HEK293 (cell line): Measurements from ENCODE around the gene KRTAP3-3.

Experiments used
- CTCF ChIA-PET: fragments of 350-600 bp; formaldehyde crosslinking; extraction: SDS; loops from one replicate; lab custom pipeline; 2021; ENCODE audit warnings: antibody characterized with exemption; lab: Yijun Ruan, JAX
- POLR2A ChIA-PET: fragments of 300-600 bp; formaldehyde crosslinking; extraction: SDS; loops from one replicate; lab custom pipeline; 2020; ENCODE audit warnings: antibody characterized with exemption, inconsistent platforms; lab: Yijun Ruan, JAX
- H3K27ac ChIP-seq: fragments of 200-500 bp; sonication (Bioruptor generic); 2 replicates; pipeline ENCODE4 v1.5.1; 2014; ENCODE audit warnings: low read depth, low read length, control low read depth, inconsistent platforms; ENCODE audit errors: extremely low read depth
- H3K36me3 ChIP-seq, 2 experiments: fragments of 200-500 bp in 1 of 2; sonication (Bioruptor generic) in 1 of 2; 1 replicate in 1 of 2; 2 replicates in 1 of 2; pipeline ENCODE4 v1.5.1; 2014 to 2017; ENCODE audit warnings: inconsistent platforms in 2 of 2, low read length in 2 of 2; ENCODE audit not compliant: control insufficient read depth in 2 of 2, insufficient read depth in 1 of 2
- H3K4me1 ChIP-seq: fragments of 200-500 bp; sonication (Bioruptor generic); 2 replicates; pipeline ENCODE4 v1.5.1; 2014; ENCODE audit warnings: mild to moderate bottlenecking, low read length, inconsistent platforms; ENCODE audit not compliant: control insufficient read depth, insufficient read depth
- H3K4me3 ChIP-seq: 2 replicates; pipeline ENCODE4 v1.5.1; 2011; ENCODE audit warnings: low read depth, mild to moderate bottlenecking, control low read depth, low read length, moderate library complexity
- H3K9me3 ChIP-seq: fragments of 200-500 bp; sonication (Bioruptor generic); 2 replicates; pipeline ENCODE4 v1.5.1; 2014; ENCODE audit warnings: low read depth, low read length, inconsistent platforms; ENCODE audit not compliant: control insufficient read depth, insufficient read depth
- GLIS2 ChIP-seq: fragments of 450-650 bp; formaldehyde crosslinking; IDR thresholded peaks from 2 replicates; pipeline ENCODE4 v1.5.1; 2016; ENCODE audit warnings: missing biosample characterization, missing genetic modification characterization
- IKZF3 ChIP-seq: fragments of 450-650 bp; IDR thresholded peaks from 2 replicates; pipeline ENCODE4 v1.5.0; 2018; ENCODE audit warnings: missing biosample characterization, mild to moderate bottlenecking, missing genetic modification characterization, moderate library complexity
- SALL2 ChIP-seq: fragments of 450-650 bp; formaldehyde crosslinking; IDR thresholded peaks from 2 replicates; pipeline ENCODE4 v1.5.0; 2017; ENCODE audit warnings: missing biosample characterization, mild to moderate bottlenecking, missing genetic modification characterization, borderline replicate concordance
- SP3 ChIP-seq: fragments of 450-650 bp; formaldehyde crosslinking; IDR thresholded peaks from 2 replicates; pipeline ENCODE4 v1.5.1; 2016; ENCODE audit warnings: missing biosample characterization, missing genetic modification characterization
- ZNF112 ChIP-seq: fragments of 450-650 bp; formaldehyde crosslinking; IDR thresholded peaks from 2 replicates; pipeline ENCODE4 v1.5.0; 2017; ENCODE audit warnings: missing biosample characterization, missing genetic modification characterization
- ZNF121 ChIP-seq: fragments of 450-650 bp; formaldehyde crosslinking; IDR thresholded peaks from 2 replicates; pipeline ENCODE4 v1.5.1; 2016; ENCODE audit warnings: missing biosample characterization, missing genetic modification characterization
- ZNF133 ChIP-seq: fragments of 450-650 bp; formaldehyde crosslinking; IDR thresholded peaks from 2 replicates; pipeline ENCODE4 v1.5.1; 2016; ENCODE audit warnings: missing biosample characterization, missing genetic modification characterization
- ZNF148 ChIP-seq: fragments of 450-650 bp; formaldehyde crosslinking; IDR thresholded peaks from 2 replicates; pipeline ENCODE4 v1.5.0; 2017; ENCODE audit warnings: missing biosample characterization, missing genetic modification characterization, borderline replicate concordance
- ZNF16 ChIP-seq: fragments of 450-650 bp; formaldehyde crosslinking; IDR thresholded peaks from 2 replicates; pipeline ENCODE4 v1.5.1; 2016; ENCODE audit warnings: low read depth, missing biosample characterization, missing genetic modification characterization
- ZNF2 ChIP-seq: fragments of 450-650 bp; formaldehyde crosslinking; IDR thresholded peaks from 2 replicates; pipeline ENCODE4 v1.5.1; 2016; ENCODE audit warnings: missing biosample characterization, missing genetic modification characterization
- ZNF211 ChIP-seq: fragments of 450-650 bp; formaldehyde crosslinking; IDR thresholded peaks from 2 replicates; pipeline ENCODE4 v1.5.1; 2016; ENCODE audit warnings: low read depth, missing biosample characterization, missing genetic modification characterization
- ZNF214 ChIP-seq: fragments of 450-650 bp; formaldehyde crosslinking; IDR thresholded peaks from 2 replicates; pipeline ENCODE4 v1.5.1; 2017; ENCODE audit warnings: missing biosample characterization, mild to moderate bottlenecking, missing genetic modification characterization, borderline replicate concordance
- ZNF26 ChIP-seq: fragments of 450-650 bp; formaldehyde crosslinking; IDR thresholded peaks from 2 replicates; pipeline ENCODE4 v1.5.1; 2016; ENCODE audit warnings: missing biosample characterization, missing genetic modification characterization
- ZNF596 ChIP-seq: fragments of 450-650 bp; IDR thresholded peaks from 2 replicates; pipeline ENCODE4 v1.5.0; 2018; ENCODE audit warnings: missing biosample characterization, mild to moderate bottlenecking, missing genetic modification characterization, moderate library complexity
- ZNF610 ChIP-seq: fragments of 450-650 bp; formaldehyde crosslinking; IDR thresholded peaks from 2 replicates; pipeline ENCODE4 v1.5.1; 2016; ENCODE audit warnings: missing biosample characterization, missing genetic modification characterization, borderline replicate concordance
- ZNF621 ChIP-seq: fragments of 450-650 bp; formaldehyde crosslinking; IDR thresholded peaks from 2 replicates; pipeline ENCODE4 v1.5.1; 2017; ENCODE audit warnings: missing biosample characterization, missing genetic modification characterization
- ZNF639 ChIP-seq: fragments of 450-650 bp; formaldehyde crosslinking; IDR thresholded peaks from 2 replicates; pipeline ENCODE4 v1.5.1; 2016; ENCODE audit warnings: missing biosample characterization, missing genetic modification characterization
- ZNF792 ChIP-seq: fragments of 450-650 bp; formaldehyde crosslinking; IDR thresholded peaks from 2 replicates; pipeline ENCODE4 v1.5.1; 2016; ENCODE audit warnings: missing biosample characterization, missing genetic modification characterization
- TF ChIP-seq, protein P1 (sequence below): fragments of 450-650 bp; formaldehyde crosslinking; IDR thresholded peaks from 2 replicates; pipeline ENCODE4 v1.5.1; 2017; ENCODE audit warnings: missing biosample characterization, missing genetic modification characterization
- TF ChIP-seq, protein P2 (sequence below): fragments of 450-650 bp; formaldehyde crosslinking; IDR thresholded peaks from 2 replicates; pipeline ENCODE4 v1.5.1; 2016; ENCODE audit warnings: missing biosample characterization, missing genetic modification characterization
- TF ChIP-seq, protein P3 (sequence below): fragments of 450-650 bp; formaldehyde crosslinking; IDR thresholded peaks from 2 replicates; pipeline ENCODE4 v1.5.1; 2016; ENCODE audit warnings: missing biosample characterization, missing genetic modification characterization

Gene KRTAP3-3

DNA sequence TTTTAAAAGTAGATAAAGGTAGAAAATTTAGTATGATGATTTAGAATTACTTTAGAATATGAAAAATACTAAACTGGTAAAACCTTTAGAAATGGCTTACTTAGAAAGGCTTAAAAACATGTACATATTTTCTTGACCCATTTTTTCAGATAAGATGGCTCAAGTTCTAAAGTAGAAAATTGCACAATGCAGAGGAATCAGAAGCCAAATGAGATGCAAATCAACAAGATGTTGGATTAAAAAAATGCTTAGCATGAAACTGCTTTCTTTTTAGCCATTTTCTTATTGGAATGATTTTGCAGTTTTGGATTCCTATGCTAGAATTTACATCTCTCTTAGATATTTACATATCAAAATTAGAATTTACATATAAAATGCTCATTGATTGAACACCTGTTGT is 16.5 kb upstream of the KRTAP3-3 start:
- Histone ChIP-seq H3K36me3 (no peaks in the 10 kb centered on the region), H3K4me1 (no peaks in the 10 kb centered on the region)
- TF ChIP-seq ZNF26 (tag by site-specific recombination) (no peak), ZNF121 (tag by site-specific recombination) (no peak), ZNF16 (tag by site-specific recombination) (no peak), ZNF2 (tag by site-specific recombination) (no peak), GLIS2 (tag by site-specific recombination) (no peak), ZNF639 (tag by site-specific recombination) (no peak), ZNF214 (no peak), SALL2 (tag by site-specific recombination) (no peak), ZNF211 (tag by site-specific recombination) (no peak), ZNF133 (tag by site-specific recombination) (no peak)
- TF ChIP-seq, protein P1, sequence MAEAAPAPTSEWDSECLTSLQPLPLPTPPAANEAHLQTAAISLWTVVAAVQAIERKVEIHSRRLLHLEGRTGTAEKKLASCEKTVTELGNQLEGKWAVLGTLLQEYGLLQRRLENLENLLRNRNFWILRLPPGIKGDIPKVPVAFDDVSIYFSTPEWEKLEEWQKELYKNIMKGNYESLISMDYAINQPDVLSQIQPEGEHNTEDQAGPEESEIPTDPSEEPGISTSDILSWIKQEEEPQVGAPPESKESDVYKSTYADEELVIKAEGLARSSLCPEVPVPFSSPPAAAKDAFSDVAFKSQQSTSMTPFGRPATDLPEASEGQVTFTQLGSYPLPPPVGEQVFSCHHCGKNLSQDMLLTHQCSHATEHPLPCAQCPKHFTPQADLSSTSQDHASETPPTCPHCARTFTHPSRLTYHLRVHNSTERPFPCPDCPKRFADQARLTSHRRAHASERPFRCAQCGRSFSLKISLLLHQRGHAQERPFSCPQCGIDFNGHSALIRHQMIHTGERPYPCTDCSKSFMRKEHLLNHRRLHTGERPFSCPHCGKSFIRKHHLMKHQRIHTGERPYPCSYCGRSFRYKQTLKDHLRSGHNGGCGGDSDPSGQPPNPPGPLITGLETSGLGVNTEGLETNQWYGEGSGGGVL (tag by site-specific recombination) = no peak
- TF ChIP-seq, protein P2, sequence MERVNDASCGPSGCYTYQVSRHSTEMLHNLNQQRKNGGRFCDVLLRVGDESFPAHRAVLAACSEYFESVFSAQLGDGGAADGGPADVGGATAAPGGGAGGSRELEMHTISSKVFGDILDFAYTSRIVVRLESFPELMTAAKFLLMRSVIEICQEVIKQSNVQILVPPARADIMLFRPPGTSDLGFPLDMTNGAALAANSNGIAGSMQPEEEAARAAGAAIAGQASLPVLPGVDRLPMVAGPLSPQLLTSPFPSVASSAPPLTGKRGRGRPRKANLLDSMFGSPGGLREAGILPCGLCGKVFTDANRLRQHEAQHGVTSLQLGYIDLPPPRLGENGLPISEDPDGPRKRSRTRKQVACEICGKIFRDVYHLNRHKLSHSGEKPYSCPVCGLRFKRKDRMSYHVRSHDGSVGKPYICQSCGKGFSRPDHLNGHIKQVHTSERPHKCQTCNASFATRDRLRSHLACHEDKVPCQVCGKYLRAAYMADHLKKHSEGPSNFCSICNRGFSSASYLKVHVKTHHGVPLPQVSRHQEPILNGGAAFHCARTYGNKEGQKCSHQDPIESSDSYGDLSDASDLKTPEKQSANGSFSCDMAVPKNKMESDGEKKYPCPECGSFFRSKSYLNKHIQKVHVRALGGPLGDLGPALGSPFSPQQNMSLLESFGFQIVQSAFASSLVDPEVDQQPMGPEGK (tag by site-specific recombination) = no peak
- TF ChIP-seq, all 188 proteins: peak for 0
- ChIA-PET POLR2A (no interaction called here), CTCF (interaction anchor here (0.7 kb wide), 1 partner anchor 44 kb away, joined by 3 read pairs; no protein-coding TSS in a partner anchor)
- no peak overlapping the region for H3K27ac ChIP-seq
- H3K4me3 ChIP-seq = no peak overlapping the region
- H3K9me3 ChIP-seq = no peaks in the 10 kb centered on the region

- ChIA-PET POLR2A (no interaction called here), CTCF (interaction anchor here (0.7 kb wide), 1 partner anchor 44 kb away, joined by 3 read pairs; no protein-coding TSS in a partner anchor)
- no peaks in the 10 kb centered on the region for H3K9me3 ChIP-seq
- no peaks in the 10 kb centered on the region for H3K4me1 ChIP-seq
- H3K4me3 ChIP-seq = no peak overlapping the region
- no peak for TF ChIP-seq GLIS2 (tag by site-specific recombination)
- no peak for TF ChIP-seq ZNF610 (tag by site-specific recombination)
- TF ChIP-seq ZNF596 = no peak
- TF ChIP-seq ZNF112 = no peak
- TF ChIP-seq ZNF621 = no peak
- no peak for TF ChIP-seq ZNF792 (tag by site-specific recombination)
- TF ChIP-seq SP3 = no peak
- TF ChIP-seq IKZF3 (tag by site-specific recombination) = no peak
- TF ChIP-seq, protein P3, sequence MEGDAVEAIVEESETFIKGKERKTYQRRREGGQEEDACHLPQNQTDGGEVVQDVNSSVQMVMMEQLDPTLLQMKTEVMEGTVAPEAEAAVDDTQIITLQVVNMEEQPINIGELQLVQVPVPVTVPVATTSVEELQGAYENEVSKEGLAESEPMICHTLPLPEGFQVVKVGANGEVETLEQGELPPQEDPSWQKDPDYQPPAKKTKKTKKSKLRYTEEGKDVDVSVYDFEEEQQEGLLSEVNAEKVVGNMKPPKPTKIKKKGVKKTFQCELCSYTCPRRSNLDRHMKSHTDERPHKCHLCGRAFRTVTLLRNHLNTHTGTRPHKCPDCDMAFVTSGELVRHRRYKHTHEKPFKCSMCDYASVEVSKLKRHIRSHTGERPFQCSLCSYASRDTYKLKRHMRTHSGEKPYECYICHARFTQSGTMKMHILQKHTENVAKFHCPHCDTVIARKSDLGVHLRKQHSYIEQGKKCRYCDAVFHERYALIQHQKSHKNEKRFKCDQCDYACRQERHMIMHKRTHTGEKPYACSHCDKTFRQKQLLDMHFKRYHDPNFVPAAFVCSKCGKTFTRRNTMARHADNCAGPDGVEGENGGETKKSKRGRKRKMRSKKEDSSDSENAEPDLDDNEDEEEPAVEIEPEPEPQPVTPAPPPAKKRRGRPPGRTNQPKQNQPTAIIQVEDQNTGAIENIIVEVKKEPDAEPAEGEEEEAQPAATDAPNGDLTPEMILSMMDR (tag by site-specific recombination) = no peak
- no peak for TF ChIP-seq ZNF148 (tag by site-specific recombination)
- TF ChIP-seq, protein P2 (tag by site-specific recombination) = no peak
- no peaks in the 10 kb centered on the region for H3K36me3 ChIP-seq
- no peak overlapping the region for H3K27ac ChIP-seq
Measured at GRCh38 chr17:41009936-41010335, 16.0 kb upstream of the KRTAP3-3 start.
